LNCAP (cell line): ENCODE results near the gene CEP44.

Source experiments
- TF ChIP-seq, protein P1 (sequence below): fragments of 450-650 bp; IDR thresholded peaks from 2 replicates; pipeline ENCODE4 v1.5.1; 2017; ENCODE audit warnings: mild to moderate bottlenecking

The CEP44 gene

DNA sequence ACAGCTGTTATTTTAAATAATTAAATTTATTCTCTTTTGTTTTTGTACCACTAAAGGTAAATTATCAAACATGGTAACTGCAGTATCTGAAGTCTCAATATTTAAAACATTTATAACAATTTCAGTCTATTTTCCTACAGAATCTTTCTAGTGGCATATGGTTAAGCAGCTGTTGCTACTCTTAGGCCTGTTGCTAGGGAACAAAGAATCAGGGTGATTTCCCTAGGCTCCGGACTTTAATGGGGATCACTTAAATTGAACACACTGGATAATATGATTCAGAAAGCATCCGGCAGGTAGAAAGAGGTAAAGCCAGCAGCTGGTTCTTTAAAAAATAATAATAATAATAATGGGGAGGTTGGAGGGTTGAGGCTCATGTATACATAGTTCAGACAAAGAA lies 17.8 kb upstream of the CEP44 start:
- TF ChIP-seq, protein P1, sequence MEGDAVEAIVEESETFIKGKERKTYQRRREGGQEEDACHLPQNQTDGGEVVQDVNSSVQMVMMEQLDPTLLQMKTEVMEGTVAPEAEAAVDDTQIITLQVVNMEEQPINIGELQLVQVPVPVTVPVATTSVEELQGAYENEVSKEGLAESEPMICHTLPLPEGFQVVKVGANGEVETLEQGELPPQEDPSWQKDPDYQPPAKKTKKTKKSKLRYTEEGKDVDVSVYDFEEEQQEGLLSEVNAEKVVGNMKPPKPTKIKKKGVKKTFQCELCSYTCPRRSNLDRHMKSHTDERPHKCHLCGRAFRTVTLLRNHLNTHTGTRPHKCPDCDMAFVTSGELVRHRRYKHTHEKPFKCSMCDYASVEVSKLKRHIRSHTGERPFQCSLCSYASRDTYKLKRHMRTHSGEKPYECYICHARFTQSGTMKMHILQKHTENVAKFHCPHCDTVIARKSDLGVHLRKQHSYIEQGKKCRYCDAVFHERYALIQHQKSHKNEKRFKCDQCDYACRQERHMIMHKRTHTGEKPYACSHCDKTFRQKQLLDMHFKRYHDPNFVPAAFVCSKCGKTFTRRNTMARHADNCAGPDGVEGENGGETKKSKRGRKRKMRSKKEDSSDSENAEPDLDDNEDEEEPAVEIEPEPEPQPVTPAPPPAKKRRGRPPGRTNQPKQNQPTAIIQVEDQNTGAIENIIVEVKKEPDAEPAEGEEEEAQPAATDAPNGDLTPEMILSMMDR = no peak

DNA sequence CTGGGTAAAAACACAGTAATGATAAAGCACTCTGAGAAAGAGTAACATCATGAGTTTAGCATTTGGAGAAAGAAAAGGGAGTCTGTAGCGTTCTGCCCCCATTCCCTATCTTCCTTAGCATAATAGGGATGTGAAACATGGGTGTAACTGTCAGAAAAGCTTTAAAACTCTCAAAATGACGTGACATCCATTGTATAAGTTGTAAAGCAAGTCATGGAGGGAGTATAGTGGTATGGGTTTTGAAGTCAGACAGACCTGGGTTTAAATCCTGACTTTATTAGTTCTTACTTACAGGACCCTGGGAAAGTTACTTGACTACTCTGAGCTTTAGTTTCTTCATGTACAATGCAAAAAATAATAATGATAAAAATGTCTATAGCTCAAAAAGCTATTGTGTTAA lies 17.3 kb upstream of the CEP44 start:
- TF ChIP-seq, protein P1 = no peak

DNA sequence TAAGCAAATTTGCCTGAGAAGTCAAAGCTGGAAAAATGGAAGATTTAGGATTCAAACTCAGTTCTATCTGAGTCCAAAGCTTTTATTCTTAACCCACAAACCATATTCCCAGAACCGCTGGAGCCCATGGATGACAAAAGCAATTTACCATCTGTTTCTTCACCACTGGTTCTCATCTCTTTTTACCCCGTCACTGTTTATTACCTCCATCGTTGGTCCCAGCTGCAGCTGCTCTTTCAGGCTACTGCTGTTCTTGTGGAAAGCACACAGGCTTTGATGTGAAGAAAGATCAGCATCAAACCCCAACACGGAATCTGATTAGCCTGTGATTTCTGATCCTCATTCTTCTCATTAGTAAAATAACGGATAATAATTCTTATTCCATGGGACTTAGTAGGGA lies 9.8 kb upstream of the CEP44 start:
- TF ChIP-seq, protein P1 = no peak

DNA sequence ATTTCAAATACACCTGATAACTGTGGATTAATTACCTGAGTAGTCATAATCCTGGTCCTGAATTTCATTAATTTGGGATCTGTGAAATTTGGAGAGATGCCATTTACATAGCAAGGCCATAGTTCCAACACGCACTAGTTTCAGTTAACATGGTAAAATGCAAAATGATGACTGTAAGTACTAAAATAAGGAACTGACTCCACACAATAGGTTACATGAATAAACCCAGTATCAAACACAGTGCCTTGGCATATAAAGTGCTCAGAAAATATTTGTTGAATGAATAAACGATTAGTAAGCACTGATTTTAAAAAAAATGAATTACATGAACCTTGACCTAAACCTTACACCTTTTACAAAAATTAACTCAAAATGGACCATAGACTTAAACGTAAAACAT lies 9.3 kb upstream of the CEP44 start:
- TF ChIP-seq, protein P1 = no peak

DNA sequence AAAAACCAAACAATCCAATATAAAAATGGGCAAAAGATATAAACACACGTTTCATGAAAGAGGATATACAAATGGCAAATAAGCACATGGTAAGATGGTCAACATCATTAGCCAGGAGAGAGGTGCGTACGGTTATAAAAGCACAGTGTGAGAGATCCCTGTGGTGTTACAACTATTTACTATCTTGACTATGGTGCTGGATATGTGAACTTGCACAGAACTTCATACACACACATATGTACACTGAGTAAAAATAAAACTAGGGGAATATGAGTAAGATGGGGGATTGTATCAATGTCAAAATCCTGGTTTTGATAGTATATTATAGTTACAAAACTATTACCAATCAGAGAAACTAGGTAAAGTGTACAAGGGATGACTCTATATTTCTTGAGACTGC lies 8.6 kb upstream of the CEP44 start:
- TF ChIP-seq, protein P1 = no peak

DNA sequence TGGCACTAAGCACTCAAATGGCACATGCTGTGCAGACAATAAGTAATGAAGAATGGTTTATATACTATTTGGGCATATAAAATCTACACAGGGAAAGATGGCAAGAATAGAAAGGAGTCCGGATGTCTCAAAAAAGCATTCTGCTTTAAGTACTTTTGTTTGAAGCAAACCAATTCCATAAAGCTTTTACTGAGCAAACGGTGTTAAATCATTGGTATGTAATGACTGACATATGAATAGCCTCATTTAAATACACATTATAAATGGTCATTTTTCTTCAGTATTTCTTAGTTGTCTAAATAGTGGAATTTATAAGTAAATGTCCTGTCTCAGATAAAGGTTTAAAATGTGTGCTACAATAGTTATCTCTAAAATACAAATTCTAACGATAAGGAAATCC lies 6.3 kb upstream of the CEP44 start:
- TF ChIP-seq, protein P1 = no peak

DNA sequence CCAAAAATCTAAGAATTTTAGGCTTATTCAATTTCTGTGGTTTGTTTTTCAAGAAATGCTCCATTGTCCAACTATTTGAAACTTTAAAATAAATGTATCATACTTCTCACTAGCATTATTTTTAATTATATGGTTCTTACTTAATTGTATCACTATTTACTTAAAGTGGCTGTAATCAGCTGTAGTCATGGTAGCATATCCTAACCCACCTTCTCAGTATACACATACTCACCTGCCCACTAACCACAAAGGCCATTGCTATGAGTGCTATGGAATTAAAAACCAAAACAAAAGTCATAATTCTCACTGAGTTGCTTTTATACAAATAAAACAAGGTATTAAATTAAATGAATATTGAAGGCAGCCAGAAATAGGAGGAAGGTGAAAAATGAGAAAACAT lies 5.2 kb upstream of the CEP44 start:
- TF ChIP-seq, protein P1 = no peak

DNA sequence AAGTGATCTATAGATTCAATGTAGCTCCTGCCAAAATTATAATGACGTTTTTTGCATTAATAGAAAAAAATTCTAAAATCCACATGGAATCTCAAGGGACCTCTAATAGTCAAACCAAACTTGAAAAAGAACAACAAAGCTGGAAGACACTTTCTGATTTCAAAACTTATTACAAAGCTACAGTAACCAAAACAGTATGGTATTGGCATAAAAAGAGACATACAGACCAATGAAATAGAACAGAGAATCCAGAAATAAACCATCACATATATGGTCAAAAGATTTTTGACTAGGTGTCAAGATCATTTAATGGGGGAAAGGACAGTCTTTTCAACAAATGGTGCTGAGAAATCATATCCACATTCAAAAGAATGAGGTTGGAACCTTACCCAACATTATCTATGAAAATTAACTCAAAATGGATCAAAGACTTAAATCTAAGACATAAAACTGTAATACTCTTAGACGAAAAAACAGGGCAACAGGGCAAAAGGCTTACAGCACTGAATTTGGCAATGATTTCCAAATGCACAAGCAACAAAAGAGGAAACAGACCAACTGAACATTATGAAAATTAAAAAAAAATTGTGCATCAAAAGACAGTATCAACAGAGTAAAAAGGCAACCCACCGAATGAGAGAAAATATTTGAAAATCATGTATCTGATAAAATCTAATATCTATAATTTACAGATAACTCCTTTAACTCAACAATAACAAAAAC lies 4.1 kb upstream of the CEP44 start:
- TF ChIP-seq, protein P1 = no peak
